Measurements from ENCODE around the gene LRIG3.

DNA sequence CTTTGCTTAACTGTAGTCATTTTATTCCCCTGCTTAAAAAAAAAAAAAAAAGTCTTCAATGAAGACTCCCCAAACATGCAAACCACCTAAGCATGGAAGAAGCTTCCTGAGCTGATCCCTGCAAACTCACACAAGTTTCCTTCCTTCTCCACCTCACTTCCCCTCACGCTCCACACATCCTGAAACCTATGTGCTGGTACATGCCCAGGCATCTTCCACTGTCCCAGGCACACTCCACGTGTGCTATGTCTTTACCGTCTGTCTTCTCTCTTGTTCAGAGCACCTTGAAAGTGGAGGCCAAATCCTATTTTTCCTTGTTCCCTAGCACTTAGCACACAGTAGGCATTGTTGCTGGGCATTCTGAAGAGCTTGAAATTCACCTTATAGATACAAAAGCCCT is 13.4 kb downstream of the LRIG3 start:
- TF ChIP-seq POLR2A (IDR thresholded peaks at IDR 0.05): no peak
- no peak for TF ChIP-seq CTCF (IDR thresholded peaks at IDR 0.05)
- no peak for TF ChIP-seq EP300 (IDR thresholded peaks at IDR 0.05)
